CD4-positive, alpha-beta T cell (primary cell): ENCODE data around the gene NUP188. TPM values are rescaled to one million over a fixed set of nuclear protein-coding genes. Genes with fewer than 3 reads are reported as not detected.
A peak's percentile ranks its signal among the peaks of the same experiment; 100 is the strongest.

Experiments used
- ATAC-seq: fragments of 200-7000 bp; cut with Tn5 transposase; one replicate; pipeline ENCODE4 v1.10.0; 2022; ENCODE audit warnings: mild to moderate bottlenecking; ENCODE audit not compliant: poor library complexity
- CTCF ChIA-PET: fragments of 350-600 bp; sonication (Branson Sonifier 250); formaldehyde crosslinking; loops from one replicate; lab custom pipeline; 2021; ENCODE audit warnings: antibody characterized with exemption, inconsistent platforms; lab: Charles Lee
- POLR2A ChIA-PET: fragments of 350-600 bp; sonication (Branson Sonifier 250); formaldehyde crosslinking; loops from one replicate; lab custom pipeline; 2021; ENCODE audit warnings: antibody characterized with exemption, inconsistent platforms; lab: Charles Lee
- DNase-seq, 14 experiments: peaks; one replicate each; pipeline ENCODE4 v3.0.0-alpha.2; 2013 to 2020; ENCODE audit warnings: mixed read lengths in 2 of 14
- H3K27ac ChIP-seq, 2 donors: one replicate each; pipeline versions ENCODE4 v1.5.1 to v1.7.0; 2013; ENCODE audit warnings: low read length in 2 of 2, low read depth in 1 of 2, mild to moderate bottlenecking in 1 of 2
- H3K27me3 ChIP-seq, 2 experiments: 1 replicate in 1 of 2; 2 replicates in 1 of 2; pipeline versions ENCODE4 v1.6.1 to v1.7.0; 2013; ENCODE audit warnings: low read length in 2 of 2, control low read depth in 1 of 2, mild to moderate bottlenecking in 1 of 2, moderate library complexity in 1 of 2; ENCODE audit not compliant: insufficient read depth in 2 of 2, control insufficient read depth in 1 of 2
- H3K36me3 ChIP-seq: one replicate; pipeline ENCODE4 v1.6.1; 2013; ENCODE audit warnings: low read length, control low read depth; ENCODE audit not compliant: insufficient read depth
- H3K4me1 ChIP-seq: one replicate; pipeline ENCODE4 v1.6.1; 2013; ENCODE audit warnings: low read length, control low read depth; ENCODE audit not compliant: insufficient read depth
- H3K4me3 ChIP-seq: one replicate; pipeline ENCODE4 v1.5.1; 2013; ENCODE audit warnings: mild to moderate bottlenecking, low read length, moderate library complexity
- H3K9me3 ChIP-seq, 2 experiments: 1 replicate in 1 of 2; 2 replicates in 1 of 2; pipeline versions ENCODE4 v1.6.1 to v1.7.0; 2013; ENCODE audit warnings: low read length in 2 of 2, mild to moderate bottlenecking in 2 of 2, control low read depth in 1 of 2, moderate library complexity in 1 of 2; ENCODE audit not compliant: control insufficient read depth in 1 of 2, insufficient read depth in 1 of 2
- H3K27ac Mint-ChIP-seq: one replicate; pipeline ENCODE4 v1.8.0; 2020; ENCODE audit warnings: mixed read lengths
- H3K27me3 Mint-ChIP-seq: one replicate; pipeline ENCODE4 v1.8.0; 2021; ENCODE audit warnings: mixed read lengths
- H3K36me3 Mint-ChIP-seq: one replicate; pipeline ENCODE4 v1.8.0; 2021; ENCODE audit warnings: low read depth, mixed read lengths
- H3K4me1 Mint-ChIP-seq: one replicate; pipeline ENCODE4 v1.8.0; 2021; ENCODE audit warnings: low read depth, mixed read lengths
- H3K4me3 Mint-ChIP-seq: one replicate; pipeline ENCODE4 v1.8.0; 2020; ENCODE audit warnings: mild to moderate bottlenecking, mixed read lengths
- H3K9me3 Mint-ChIP-seq: one replicate; pipeline ENCODE4 v1.8.0; 2020; ENCODE audit warnings: mixed read lengths
- CTCF ChIP-seq: fragments of 200-600 bp; IDR thresholded peaks from one replicate; pipeline ENCODE4 v1.8.0; 2022; ENCODE audit warnings: antibody characterized with exemption, mild to moderate bottlenecking
- intact Hi-C, 2 experiments: fragments of 100-400 bp; cut with DNase I in 1 of 2; cut with micrococcal nuclease in 1 of 2; formaldehyde crosslinking; loops; one replicate each; pipeline versions ENCODE4 v1.15.1 to v1.9.0; 2023 to 2025; cut with DNase I, micrococcal nuclease
- total RNA-seq, 174 experiments: library from RNA in 2 of 174; stranded (reverse) in 2 of 174; gene quantifications; one replicate each; pipeline ENCODE4 v1.2.3 and lab custom pipeline; 2021 to 2026

NUP188 gene
- total RNA-seq, 2 experiments from 2014 or later: 43.0 to 43.9 TPM

- POLR2A ChIA-PET: interaction anchor here (1.3 kb wide), 1 partner anchor 10 kb away, joined by 5 read pairs; the partner anchor contains the start of gene SH3GLB2
- no peaks in the 10 kb centered on the region for H3K27me3 ChIP-seq
- DNase-seq (peak in 1 of 14 experiments; percentile 30), ATAC-seq (no peak)
- H3K27ac ChIP-seq: no peak overlapping the region
- peaks cover 34% of the 10 kb centered on the region for H3K4me1 ChIP-seq
- Mint-ChIP-seq H3K27ac (no peak overlapping the region), H3K36me3 (peaks cover 34% of the 10 kb centered on the region), H3K4me3 (peak overlapping the region; percentile 89), H3K4me1 (peaks cover 35% of the 10 kb centered on the region), H3K9me3 (no peaks in the 10 kb centered on the region), H3K27me3 (no peaks in the 10 kb centered on the region)
- no peak for TF ChIP-seq CTCF
- intact Hi-C loops: no loop called here
- H3K9me3 ChIP-seq: no peaks in the 10 kb centered on the region
- CTCF ChIA-PET: interaction anchor here (0.6 kb wide), 1 partner anchor 174 kb away, joined by 3 read pairs; no protein-coding TSS in a partner anchor
- peaks cover 22% of the 10 kb centered on the region for H3K36me3 ChIP-seq
- no peak overlapping the region for H3K4me3 ChIP-seq
Observed at GRCh38 chr9:129038109-129038852, 90.8 kb downstream of the NUP188 start.

GRCh38 chr9:129040113-129040643, 92.7 kb downstream of the NUP188 start:
- ATAC-seq (no peak), DNase-seq (no peak)
- Mint-ChIP-seq H3K9me3 (no peaks in the 10 kb centered on the region), H3K36me3 (peaks cover 41% of the 10 kb centered on the region), H3K27me3 (no peaks in the 10 kb centered on the region), H3K4me3 (peak overlapping the region; percentile 63), H3K4me1 (peaks cover 35% of the 10 kb centered on the region), H3K27ac (no peak overlapping the region)
- Histone ChIP-seq H3K27ac (no peak overlapping the region), H3K36me3 (peaks cover 31% of the 10 kb centered on the region), H3K27me3 (no peaks in the 10 kb centered on the region), H3K4me3 (no peak overlapping the region), H3K9me3 (no peaks in the 10 kb centered on the region), H3K4me1 (peaks cover 34% of the 10 kb centered on the region)
- CTCF ChIA-PET: no interaction called here
- TF ChIP-seq CTCF: no peak
- intact Hi-C loops: no loop called here
- POLR2A ChIA-PET: no interaction called here

- Mint-ChIP-seq H3K4me1 (peaks cover 22% of the 10 kb centered on the region), H3K36me3 (peaks cover 41% of the 10 kb centered on the region), H3K4me3 (no peak overlapping the region), H3K27ac (no peak overlapping the region), H3K9me3 (no peaks in the 10 kb centered on the region), H3K27me3 (no peaks in the 10 kb centered on the region)
- intact Hi-C loops: no loop called here
- ChIA-PET CTCF (no interaction called here), POLR2A (no interaction called here)
- H3K27me3 ChIP-seq: no peaks in the 10 kb centered on the region
- H3K36me3 ChIP-seq: peaks cover 41% of the 10 kb centered on the region
- ATAC-seq (no peak), DNase-seq (peak in 1 of 14 experiments; percentile 18)
- H3K27ac ChIP-seq: no peak overlapping the region
- no peaks in the 10 kb centered on the region for H3K9me3 ChIP-seq
- H3K4me3 ChIP-seq: no peak overlapping the region
- H3K4me1 ChIP-seq: peaks cover 25% of the 10 kb centered on the region
- TF ChIP-seq CTCF: no peak
Observed at GRCh38 chr9:129042016-129042415, 94.5 kb downstream of the NUP188 start.
